GM12878 (cell line): Measurements from ENCODE around the gene ARHGAP27. TPM values are rescaled to one million over a fixed set of nuclear protein-coding genes. Genes with fewer than 3 reads are reported as not detected.

Source experiments
- BCL3 ChIP-seq: IDR thresholded peaks from 2 replicates; pipeline ENCODE4 v1.6.1; 2011; ENCODE audit warnings: borderline replicate concordance, low read depth, mild to moderate bottlenecking, moderate library complexity, low read length; ENCODE audit not compliant: insufficient read depth, poor library complexity, severe bottlenecking
- BCLAF1 ChIP-seq: fragments of 450-650 bp; IDR thresholded peaks from 2 replicates; pipeline ENCODE4 v1.6.1; 2017; ENCODE audit warnings: antibody characterized with exemption, mild to moderate bottlenecking, moderate library complexity
- CBX3 ChIP-seq: fragments of 200-600 bp; sonication (generic); IDR thresholded peaks from 2 replicates; pipeline ENCODE4 v1.6.1; 2016; ENCODE audit warnings: low read depth, borderline replicate concordance
- CEBPB ChIP-seq, 2 experiments: fragments of 150-350 bp in 1 of 2; IDR thresholded peaks; 2 replicates each; pipeline ENCODE4 v1.6.1; 2012 to 2014; ENCODE audit warnings: low read depth in 2 of 2, low read length in 2 of 2, borderline replicate concordance in 1 of 2, inconsistent platforms in 1 of 2
- EGR1 ChIP-seq, 2 experiments: IDR thresholded peaks; 1 replicate in 1 of 2; 2 replicates in 1 of 2; pipeline ENCODE4 v1.6.1; 2011 to 2012; ENCODE audit warnings: low read depth in 2 of 2, low read length in 2 of 2, borderline replicate concordance in 1 of 2, mild to moderate bottlenecking in 1 of 2, moderate library complexity in 1 of 2
- ESRRA ChIP-seq: IDR thresholded peaks from 2 replicates; pipeline ENCODE4 v1.6.1; 2012; ENCODE audit warnings: mild to moderate bottlenecking, low read length, improper control_type of control experiment
- ETV6 ChIP-seq, 2 experiments: fragments of 450-650 bp in 1 of 2; IDR thresholded peaks in 1 of 2; conservative IDR thresholded peaks in 1 of 2; 2 replicates each; pipeline ENCODE4 v1.6.1; 2014; ENCODE audit warnings: antibody characterized with exemption in 1 of 2, borderline replicate concordance in 1 of 2, low read depth in 1 of 2, mild to moderate bottlenecking in 1 of 2, moderate library complexity in 1 of 2
- HDAC6 ChIP-seq: fragments of 200-600 bp; sonication (generic); IDR thresholded peaks from one replicate; pipeline ENCODE4 v1.8.0; 2017; ENCODE audit warnings: antibody characterized with exemption; ENCODE audit not compliant: unreplicated experiment
- IKZF2 ChIP-seq, 2 experiments: fragments of 450-650 bp; IDR thresholded peaks; 2 replicates each; pipeline ENCODE4 v1.6.1; 2017; ENCODE audit warnings: mild to moderate bottlenecking in 2 of 2, moderate library complexity in 2 of 2
- MTA2 ChIP-seq: fragments of 450-650 bp; IDR thresholded peaks from 2 replicates; pipeline ENCODE4 v1.6.1; 2016; ENCODE audit warnings: low read depth, mild to moderate bottlenecking, moderate library complexity
- NFXL1 ChIP-seq: fragments of 450-650 bp; IDR thresholded peaks from 2 replicates; pipeline ENCODE4 v1.6.1; 2017; ENCODE audit warnings: antibody characterized with exemption, mild to moderate bottlenecking, borderline replicate concordance
- NFYA ChIP-seq: IDR thresholded peaks from 2 replicates; pipeline ENCODE4 v1.6.1; 2011; ENCODE audit warnings: low read depth, mild to moderate bottlenecking, low read length, improper control_type of control experiment, borderline replicate concordance
- NR2F1 ChIP-seq: fragments of 450-650 bp; conservative IDR thresholded peaks from 2 replicates; pipeline ENCODE4 v1.6.1; 2017; ENCODE audit warnings: mild to moderate bottlenecking
- NRF1 ChIP-seq: conservative IDR thresholded peaks from 2 replicates; pipeline ENCODE4 v1.6.1; 2011; ENCODE audit warnings: mild to moderate bottlenecking, low read depth, low read length, improper control_type of control experiment
- PAX5 ChIP-seq: IDR thresholded peaks from 2 replicates; pipeline ENCODE4 v1.6.1; 2011; ENCODE audit warnings: low read depth, low read length, borderline replicate concordance
- POLR2AphosphoS5 ChIP-seq: IDR thresholded peaks from 2 replicates; pipeline ENCODE4 v1.6.1; 2011; ENCODE audit warnings: mild to moderate bottlenecking, low read length, inconsistent platforms
- RBBP5 ChIP-seq: fragments of 200-600 bp; sonication (generic); conservative IDR thresholded peaks from 2 replicates; pipeline ENCODE4 v1.6.1; 2016
- SREBF2 ChIP-seq: IDR thresholded peaks from 2 replicates; pipeline ENCODE4 v1.6.1; 2012; ENCODE audit warnings: mild to moderate bottlenecking, low read length
- TCF3 ChIP-seq: IDR thresholded peaks from 2 replicates; pipeline ENCODE4 v1.6.1; 2012; ENCODE audit warnings: low read depth, mild to moderate bottlenecking, low read length, borderline replicate concordance; ENCODE audit not compliant: insufficient read depth
- ZNF274 ChIP-seq: IDR thresholded peaks from one replicate; pipeline ENCODE4 v1.8.0; 2011; ENCODE audit not compliant: insufficient read length, insufficient read depth
- ZNF687 ChIP-seq: fragments of 450-650 bp; IDR thresholded peaks from 2 replicates; pipeline ENCODE4 v1.6.1; 2017; ENCODE audit warnings: mild to moderate bottlenecking, moderate library complexity
- polyA plus RNA-seq, 11 experiments: library from polyadenylated mRNA; depleted of rRNA in 4 of 11; unstranded in 6 of 11; stranded (reverse) in 5 of 11; fragments of >200 nt; fragmentation: Nextera tagmentation in 4 of 11; fragmentation: Illumina TruSeq in 1 of 11; extraction: Ambion mirVana in 4 of 11; extraction: Trizol in 1 of 11; gene quantifications; 1 replicate in 1 of 11; 2 replicates in 10 of 11; pipeline versions ENCODE4 v1.2.1 to v1.2.3, GENCODE V29; 2011 to 2016; ENCODE audit warnings: inconsistent platforms in 2 of 11, missing spikeins in 2 of 11, low read depth in 1 of 11
- total RNA-seq, 4 experiments: library from RNA; depleted of rRNA in 3 of 4; stranded (reverse); fragments of >200 nt in 3 of 4; fragmentation: Illumina TruSeq in 1 of 4; extraction: Trizol in 1 of 4; gene quantifications; 2 replicates each; pipeline versions ENCODE4 v1.2.1 to v1.2.3, GENCODE V29; 2013 to 2021

Gene ARHGAP27
- total and polyA plus RNA-seq, 10 of the 15 experiments (the other 5 are each of a cell fraction or from before 2014, with no cell fraction given), result 0.64 to 45.7 (median 17.7) TPM

- TF ChIP-seq BCLAF1, result no peak
- TF ChIP-seq TCF3, result no peak
- TF ChIP-seq ZNF687, result no peak; the same call in none of the 2 replicates
- TF ChIP-seq NRF1, result no peak
- peak in 1 of 2 experiments; percentile 71; a peak in 2 of 4 replicates for TF ChIP-seq ETV6 (conservative IDR thresholded peaks at IDR 0.05 in 1 of 2, IDR thresholded peaks at IDR 0.05 in 1 of 2; ENCODE audit: borderline replicate concordance in 1 of 2, low read depth in 1 of 2)
- TF ChIP-seq CBX3, result no peak
- no peak for TF ChIP-seq PAX5
- no peak for TF ChIP-seq HDAC6
- TF ChIP-seq BCL3, result no peak
- no peak for TF ChIP-seq MTA2
- 0 out of 2 replicates have a peak, but pooled peaks have one; percentile 21 for TF ChIP-seq POLR2AphosphoS5
- TF ChIP-seq SREBF2, result no peak
- no peak for TF ChIP-seq EGR1 (IDR thresholded peaks at IDR 0.05; ENCODE audit: borderline replicate concordance in 1 of 2, low read depth in 2 of 2, low read length in 2 of 2)
- TF ChIP-seq ESRRA, result no peak
- no peak for TF ChIP-seq CEBPB (IDR thresholded peaks at IDR 0.05; ENCODE audit: borderline replicate concordance in 1 of 2, low read depth in 2 of 2, low read length in 2 of 2)
- no peak for TF ChIP-seq RBBP5
- TF ChIP-seq NFXL1, result no peak
- TF ChIP-seq NR2F1, result peak; percentile 77; the same call in 1 of the 2 replicates
- TF ChIP-seq ZNF274, result no peak
- peak in 1 of 2 experiments; percentile 24; a peak in 1 of 4 replicates for TF ChIP-seq IKZF2 (IDR thresholded peaks at IDR 0.05)
- no peak for TF ChIP-seq NFYA
These were observed 22.3 kb downstream of the ARHGAP27 start (continued) for GRCh38 chr17:45410144-45411091.
